HCT116 (cell line): ENCODE results near the gene TFIP11. TPM values are rescaled to one million over a fixed set of nuclear protein-coding genes. Genes with fewer than 3 reads are reported as not detected.

Experiments used
- ATAC-seq: fragments of 200-7000 bp; cut with Tn5 transposase; 2 replicates; pipeline ENCODE4 v1.9.1; 2020; ENCODE audit warnings: mild to moderate bottlenecking, moderate library complexity
- BruUV-seq: library from RNA; stranded (reverse); fragments of 400-500 nt; replicated peaks from 2 replicates; lab custom pipeline; 2021; lab: Mats Ljungman, UMichigan
- CTCF ChIA-PET: fragments of 300-600 bp; sonication (Branson Sonifier 250); formaldehyde crosslinking; loops from one replicate; lab custom pipeline; 2021; ENCODE audit warnings: antibody characterized with exemption; lab: Charles Lee
- POLR2A ChIA-PET: fragments of 300-600, 350-600 bp; sonication (Branson Sonifier 250); formaldehyde crosslinking; loops from one replicate; lab custom pipeline; 2021; ENCODE audit warnings: antibody characterized with exemption; lab: Charles Lee
- RAD21 ChIA-PET, 2 experiments: fragments of 300-600 bp; sonication (Branson Sonifier 250); formaldehyde crosslinking; loops; one replicate each; lab custom pipeline; 2023; ENCODE audit warnings: low total read pairs in 2 of 2; ENCODE audit not compliant: uncharacterized antibody in 2 of 2, unreplicated experiment in 2 of 2, low non-redundant PET in 1 of 2; lab: Charles Lee
- DNase-seq: peaks from one replicate; pipeline ENCODE4 v3.0.0-alpha.2; 2010; ENCODE audit warnings: low read depth, low spot score
- H2AFZ ChIP-seq: fragments of 200-600 bp; shearing (Covaris generic), sonication (generic); 2 replicates; pipeline ENCODE4 v1.6.1; 2017; ENCODE audit warnings: low read depth, mixed run types, mixed read lengths, antibody characterized with exemption, low read length; ENCODE audit not compliant: poor library complexity, severe bottlenecking
- H3K27ac ChIP-seq: 2 replicates; pipeline ENCODE4 v1.5.1; 2012; ENCODE audit warnings: low read depth, low read length
- H3K27me3 ChIP-seq: fragments of 200-600 bp; sonication (generic); 2 replicates; pipeline ENCODE4 v1.6.1; 2016; ENCODE audit warnings: mixed run types, low read length, mixed read lengths; ENCODE audit not compliant: insufficient read depth
- H3K36me3 ChIP-seq, 2 experiments: fragments of 200-500 bp in 1 of 2; fragments of 200-600 bp in 1 of 2; sonication (Bioruptor generic) in 1 of 2; sonication (generic) in 1 of 2; 2 replicates each; pipeline versions ENCODE4 v1.5.1 to v1.6.1; 2014 to 2016; ENCODE audit warnings: low read length in 2 of 2, inconsistent platforms in 1 of 2, mixed read lengths in 1 of 2, mixed run types in 1 of 2; ENCODE audit not compliant: insufficient read depth in 2 of 2, control insufficient read depth in 1 of 2
- H3K4me1 ChIP-seq, 2 experiments: fragments of 200-600 bp in 1 of 2; sonication (generic) in 1 of 2; 2 replicates each; pipeline versions ENCODE4 v1.5.1 to v1.6.1; 2012 to 2017; ENCODE audit warnings: low read length in 2 of 2, inconsistent platforms in 1 of 2, mild to moderate bottlenecking in 1 of 2, mixed read lengths in 1 of 2, mixed run types in 1 of 2, moderate library complexity in 1 of 2; ENCODE audit not compliant: insufficient read depth in 2 of 2, control insufficient read depth in 1 of 2
- H3K4me2 ChIP-seq: fragments of 200-600 bp; sonication (generic); 2 replicates; pipeline ENCODE4 v1.6.1; 2017; ENCODE audit warnings: mixed run types, low read length, mixed read lengths
- H3K4me3 ChIP-seq, 2 experiments: fragments of 200-600 bp in 1 of 2; sonication (generic) in 1 of 2; replicated peaks in 1 of 2; 2 replicates each; pipeline ENCODE4 v1.5.1; 2011 to 2016; ENCODE audit warnings: low read length in 2 of 2, control low read depth in 1 of 2, low read depth in 1 of 2, mild to moderate bottlenecking in 1 of 2, mixed read lengths in 1 of 2, mixed run types in 1 of 2
- H3K79me2 ChIP-seq: fragments of 200-600 bp; sonication (generic); 2 replicates; pipeline ENCODE4 v1.6.1; 2017; ENCODE audit warnings: mild to moderate bottlenecking, mixed run types, low read length, moderate library complexity, mixed read lengths; ENCODE audit not compliant: insufficient read depth
- H3K9ac ChIP-seq: fragments of 200-600 bp; sonication (generic); 2 replicates; pipeline ENCODE4 v1.6.1; 2016; ENCODE audit warnings: low read length, mixed read lengths
- H3K9me2 ChIP-seq: fragments of 200-600 bp; sonication (generic), shearing (Covaris generic); 2 replicates; pipeline ENCODE4 v1.6.1; 2017; ENCODE audit warnings: mixed run types, mild to moderate bottlenecking, moderate library complexity; ENCODE audit not compliant: insufficient read depth
- H3K9me3 ChIP-seq, 2 experiments: fragments of 200-500 bp in 1 of 2; fragments of 200-600 bp in 1 of 2; sonication (Bioruptor generic) in 1 of 2; sonication (generic) in 1 of 2; 2 replicates each; pipeline ENCODE4 v1.6.1; 2014 to 2017; ENCODE audit warnings: low read length in 2 of 2, mixed read lengths in 2 of 2, inconsistent platforms in 1 of 2, low read depth in 1 of 2, mild to moderate bottlenecking in 1 of 2, mixed run types in 1 of 2, moderate library complexity in 1 of 2; ENCODE audit not compliant: control insufficient read depth in 1 of 2, insufficient read depth in 1 of 2
- H4K20me1 ChIP-seq: fragments of 200-600 bp; sonication (generic), shearing (Covaris generic); 2 replicates; pipeline ENCODE4 v1.6.1; 2017; ENCODE audit warnings: mixed run types, mild to moderate bottlenecking, moderate library complexity; ENCODE audit not compliant: insufficient read depth
- ATF3 ChIP-seq: IDR thresholded peaks from 2 replicates; pipeline ENCODE4 v1.6.1; 2012
- CBX3 ChIP-seq: IDR thresholded peaks from 2 replicates; pipeline ENCODE4 v1.6.1; 2012; ENCODE audit warnings: low read depth
- CEBPB ChIP-seq: IDR thresholded peaks from 2 replicates; pipeline ENCODE4 v1.6.1; 2012; ENCODE audit warnings: low read depth
- CTCF ChIP-seq, 3 experiments: fragments of 200-600 bp in 1 of 3; sonication (generic) in 1 of 3; IDR thresholded peaks in 2 of 3; conservative IDR thresholded peaks in 1 of 3; 2 replicates each; pipeline ENCODE4 v1.5.1; 2012 to 2017; ENCODE audit warnings: low read depth in 2 of 3, low read length in 2 of 3, antibody characterized with exemption in 1 of 3, borderline replicate concordance in 1 of 3, control low read depth in 1 of 3, mild to moderate bottlenecking in 1 of 3, mixed read lengths in 1 of 3, mixed run types in 1 of 3, moderate library complexity in 1 of 3; ENCODE audit not compliant: insufficient read depth in 1 of 3
- ELF1 ChIP-seq: IDR thresholded peaks from 2 replicates; pipeline ENCODE4 v1.6.1; 2012; ENCODE audit warnings: low read depth, borderline replicate concordance
- EZH2 ChIP-seq: fragments of 200-600 bp; sonication (generic); IDR thresholded peaks from 2 replicates; pipeline ENCODE4 v1.6.1; 2017; ENCODE audit warnings: antibody characterized with exemption, mixed run types
- EZH2phosphoT487 ChIP-seq: fragments of 200-600 bp; IDR thresholded peaks from 2 replicates; pipeline ENCODE4 v1.6.1; 2018; ENCODE audit warnings: antibody characterized with exemption, borderline replicate concordance
- FOSL1 ChIP-seq: IDR thresholded peaks from 2 replicates; pipeline ENCODE4 v1.6.1; 2012; ENCODE audit warnings: low read depth
- JUND ChIP-seq: IDR thresholded peaks from 2 replicates; pipeline ENCODE4 v1.6.1; 2012
- POLR2AphosphoS5 ChIP-seq: IDR thresholded peaks from 2 replicates; pipeline ENCODE4 v1.6.1; 2011; ENCODE audit warnings: mild to moderate bottlenecking, low read depth, low read length, moderate library complexity
- RAD21 ChIP-seq: IDR thresholded peaks from 2 replicates; pipeline ENCODE4 v1.6.1; 2012; ENCODE audit warnings: low read depth, mild to moderate bottlenecking
- SIN3A ChIP-seq: IDR thresholded peaks from 2 replicates; pipeline ENCODE4 v1.6.1; 2012; ENCODE audit warnings: low read depth
- SP1 ChIP-seq: IDR thresholded peaks from 2 replicates; pipeline ENCODE4 v1.6.1; 2012; ENCODE audit warnings: low read depth
- TCF7L2 ChIP-seq: IDR thresholded peaks from 2 replicates; pipeline ENCODE4 v1.7.0; 2011; ENCODE audit warnings: borderline replicate concordance, inconsistent platforms; ENCODE audit not compliant: insufficient read depth, insufficient read length; ENCODE audit errors: extremely low read depth
- YY1 ChIP-seq: IDR thresholded peaks from 2 replicates; pipeline ENCODE4 v1.6.1; 2011; ENCODE audit warnings: low read length, low read depth, moderate library complexity, mild to moderate bottlenecking; ENCODE audit not compliant: insufficient replicate concordance; ENCODE audit errors: extremely low read depth
- ZFX ChIP-seq: fragments of 450-650 bp; IDR thresholded peaks from 2 replicates; pipeline ENCODE4 v1.6.1; 2017
- ZNF274 ChIP-seq: fragments of 200-500 bp; sonication (Bioruptor generic); IDR thresholded peaks from 2 replicates; pipeline ENCODE4 v1.6.1; 2014; ENCODE audit warnings: mild to moderate bottlenecking, low read depth, low read length, inconsistent platforms
- intact Hi-C: fragments of 100-400 bp; cut with micrococcal nuclease; formaldehyde crosslinking; loops from 2 replicates; pipeline ENCODE4 v1.10.0; 2022
- total RNA-seq: library from RNA; stranded (reverse); gene quantifications from one replicate; pipeline ENCODE4 v1.2.1, GENCODE V29; 2021; ENCODE audit not compliant: unreplicated experiment
- TF ChIP-seq, protein P1 (sequence below): IDR thresholded peaks from 2 replicates; pipeline ENCODE4 v1.6.1; 2011; ENCODE audit warnings: mild to moderate bottlenecking, low read length, moderate library complexity; ENCODE audit not compliant: insufficient replicate concordance; ENCODE audit errors: extremely low read depth
- TF ChIP-seq, protein P2 (sequence below): IDR thresholded peaks from 2 replicates; pipeline ENCODE4 v1.6.1; 2012
- TF ChIP-seq, protein P3 (sequence below): IDR thresholded peaks from 2 replicates; pipeline ENCODE4 v1.6.1; 2012; ENCODE audit warnings: low read depth

TFIP11 gene
- total RNA-seq, 1 experiment from 2014 or later: 28.1 TPM

- Histone ChIP-seq H3K9ac (no peak overlapping the region), H3K4me2 (no peak overlapping the region), H4K20me1 (no peaks in the 10 kb centered on the region), H2AFZ (no peak overlapping the region), H3K4me3 (no peak overlapping the region), H3K9me2 (no peaks in the 10 kb centered on the region), H3K79me2 (peaks cover 56% of the 10 kb centered on the region), H3K27me3 (no peaks in the 10 kb centered on the region), H3K36me3 (peaks cover 30 to 34% of the 10 kb centered on the region in 2 experiments), H3K4me1 (peaks cover 10 to 15% of the 10 kb centered on the region in 2 experiments), H3K27ac (no peak overlapping the region), H3K9me3 (no peaks in the 10 kb centered on the region)
- DNase-seq (no peak), ATAC-seq (no peak)
- no peak for TF ChIP-seq CBX3
- TF ChIP-seq, protein P1, sequence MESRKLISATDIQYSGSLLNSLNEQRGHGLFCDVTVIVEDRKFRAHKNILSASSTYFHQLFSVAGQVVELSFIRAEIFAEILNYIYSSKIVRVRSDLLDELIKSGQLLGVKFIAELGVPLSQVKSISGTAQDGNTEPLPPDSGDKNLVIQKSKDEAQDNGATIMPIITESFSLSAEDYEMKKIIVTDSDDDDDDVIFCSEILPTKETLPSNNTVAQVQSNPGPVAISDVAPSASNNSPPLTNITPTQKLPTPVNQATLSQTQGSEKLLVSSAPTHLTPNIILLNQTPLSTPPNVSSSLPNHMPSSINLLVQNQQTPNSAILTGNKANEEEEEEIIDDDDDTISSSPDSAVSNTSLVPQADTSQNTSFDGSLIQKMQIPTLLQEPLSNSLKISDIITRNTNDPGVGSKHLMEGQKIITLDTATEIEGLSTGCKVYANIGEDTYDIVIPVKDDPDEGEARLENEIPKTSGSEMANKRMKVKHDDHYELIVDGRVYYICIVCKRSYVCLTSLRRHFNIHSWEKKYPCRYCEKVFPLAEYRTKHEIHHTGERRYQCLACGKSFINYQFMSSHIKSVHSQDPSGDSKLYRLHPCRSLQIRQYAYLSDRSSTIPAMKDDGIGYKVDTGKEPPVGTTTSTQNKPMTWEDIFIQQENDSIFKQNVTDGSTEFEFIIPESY: no peak
- TF ChIP-seq SP1: no peak
- TF ChIP-seq CEBPB: no peak
- TF ChIP-seq EZH2phosphoT487: no peak
- TF ChIP-seq SIN3A: no peak
- no peak for TF ChIP-seq RAD21
- TF ChIP-seq, protein P2, sequence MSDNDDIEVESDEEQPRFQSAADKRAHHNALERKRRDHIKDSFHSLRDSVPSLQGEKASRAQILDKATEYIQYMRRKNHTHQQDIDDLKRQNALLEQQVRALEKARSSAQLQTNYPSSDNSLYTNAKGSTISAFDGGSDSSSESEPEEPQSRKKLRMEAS: no peak
- no peak for TF ChIP-seq EZH2
- no peak for TF ChIP-seq ELF1
- TF ChIP-seq JUND: no peak
- TF ChIP-seq ZFX: no peak
- no peak for TF ChIP-seq YY1
- TF ChIP-seq FOSL1: no peak
- TF ChIP-seq, protein P3, sequence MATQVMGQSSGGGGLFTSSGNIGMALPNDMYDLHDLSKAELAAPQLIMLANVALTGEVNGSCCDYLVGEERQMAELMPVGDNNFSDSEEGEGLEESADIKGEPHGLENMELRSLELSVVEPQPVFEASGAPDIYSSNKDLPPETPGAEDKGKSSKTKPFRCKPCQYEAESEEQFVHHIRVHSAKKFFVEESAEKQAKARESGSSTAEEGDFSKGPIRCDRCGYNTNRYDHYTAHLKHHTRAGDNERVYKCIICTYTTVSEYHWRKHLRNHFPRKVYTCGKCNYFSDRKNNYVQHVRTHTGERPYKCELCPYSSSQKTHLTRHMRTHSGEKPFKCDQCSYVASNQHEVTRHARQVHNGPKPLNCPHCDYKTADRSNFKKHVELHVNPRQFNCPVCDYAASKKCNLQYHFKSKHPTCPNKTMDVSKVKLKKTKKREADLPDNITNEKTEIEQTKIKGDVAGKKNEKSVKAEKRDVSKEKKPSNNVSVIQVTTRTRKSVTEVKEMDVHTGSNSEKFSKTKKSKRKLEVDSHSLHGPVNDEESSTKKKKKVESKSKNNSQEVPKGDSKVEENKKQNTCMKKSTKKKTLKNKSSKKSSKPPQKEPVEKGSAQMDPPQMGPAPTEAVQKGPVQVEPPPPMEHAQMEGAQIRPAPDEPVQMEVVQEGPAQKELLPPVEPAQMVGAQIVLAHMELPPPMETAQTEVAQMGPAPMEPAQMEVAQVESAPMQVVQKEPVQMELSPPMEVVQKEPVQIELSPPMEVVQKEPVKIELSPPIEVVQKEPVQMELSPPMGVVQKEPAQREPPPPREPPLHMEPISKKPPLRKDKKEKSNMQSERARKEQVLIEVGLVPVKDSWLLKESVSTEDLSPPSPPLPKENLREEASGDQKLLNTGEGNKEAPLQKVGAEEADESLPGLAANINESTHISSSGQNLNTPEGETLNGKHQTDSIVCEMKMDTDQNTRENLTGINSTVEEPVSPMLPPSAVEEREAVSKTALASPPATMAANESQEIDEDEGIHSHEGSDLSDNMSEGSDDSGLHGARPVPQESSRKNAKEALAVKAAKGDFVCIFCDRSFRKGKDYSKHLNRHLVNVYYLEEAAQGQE: no peak
- no peak for TF ChIP-seq ATF3
- TF ChIP-seq CTCF (IDR thresholded peaks at IDR 0.05 in 2 of 3, conservative IDR thresholded peaks at IDR 0.05 in 1 of 3; ENCODE audit: borderline replicate concordance in 1 of 3, insufficient read depth in 1 of 3, low read depth in 2 of 3, low read length in 2 of 3): no peak
- no peak for TF ChIP-seq ZNF274
- no peak for TF ChIP-seq TCF7L2
- TF ChIP-seq POLR2AphosphoS5: no peak
- RAD21 ChIA-PET: no interaction called here
- no TSS peak for BruUV-seq
- POLR2A ChIA-PET: no interaction called here
- CTCF ChIA-PET: no interaction called here
- intact Hi-C loops: no loop called here
Measured at GRCh38 chr22:26486394-26486793, 25.9 kb downstream of the TFIP11 start.
